Measurements from ENCODE around the gene WDR41. TPM values are rescaled to one million over a fixed set of nuclear protein-coding genes. Genes with fewer than 3 reads are reported as not detected.
A peak's percentile ranks its signal among the peaks of the same experiment; 100 is the strongest.
"Not testable (repeated sequence)": the region's sequence is repeated elsewhere in the genome, so short reads cannot be mapped to it uniquely, and the experiment has no call there.

The WDR41 gene
- total RNA-seq, 1 donor from 2014 or later = 33.0 TPM

DNA sequence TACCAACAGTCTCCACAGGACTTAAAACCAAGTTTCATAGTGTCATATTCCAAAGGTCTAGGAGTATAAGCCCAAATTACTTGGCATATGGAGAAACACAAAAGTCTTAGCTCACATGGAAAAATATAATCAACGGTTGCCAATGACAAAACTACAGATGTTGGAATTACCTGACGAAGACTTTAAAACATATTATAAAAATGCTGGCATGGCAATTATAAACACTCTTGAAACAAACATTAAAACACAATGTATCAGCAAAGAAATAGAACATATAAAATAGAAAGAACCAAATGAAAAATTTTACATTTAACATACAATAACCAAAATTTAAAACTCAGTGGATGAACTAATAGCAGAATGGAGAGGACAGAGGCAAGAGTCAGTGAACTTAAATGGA lies 7.9 kb upstream of the WDR41 start:
- peaks cover 30% of the 10 kb centered on the region for H3K27me3 Mint-ChIP-seq
- H3K27ac Mint-ChIP-seq = no peak overlapping the region
- ChIA-PET POLR2A (no interaction called here), CTCF (no interaction called here)
- TF ChIP-seq CTCF (IDR thresholded peaks at IDR 0.05) = no peak
- ATAC-seq (ENCODE audit: low read depth) (no peak), DNase-seq (no peak)
- no peak overlapping the region for H3K4me3 Mint-ChIP-seq
- peaks cover 19% of the 10 kb centered on the region for H3K9me3 Mint-ChIP-seq
- intact Hi-C loops (cut with micrococcal nuclease) = loop anchor here (10.0 kb wide), 2 partner anchors 275 to 1095 kb away; partner anchors contain the start of gene IQGAP2
- H3K36me3 Mint-ChIP-seq (ENCODE audit: low read depth) = peaks cover 6% of the 10 kb centered on the region
- H3K4me1 Mint-ChIP-seq = peaks cover 4% of the 10 kb centered on the region

GRCh38 chr5:77499441-77499840 lies 7.3 kb upstream of the WDR41 start:
- DNase-seq (no peak), ATAC-seq (ENCODE audit: low read depth) (no peak)
- no peak overlapping the region for H3K4me3 Mint-ChIP-seq
- peaks cover 19% of the 10 kb centered on the region for H3K9me3 Mint-ChIP-seq
- H3K27ac Mint-ChIP-seq = no peak overlapping the region
- no peak for TF ChIP-seq CTCF (IDR thresholded peaks at IDR 0.05)
- H3K4me1 Mint-ChIP-seq = peaks cover 7% of the 10 kb centered on the region
- CTCF ChIA-PET = no interaction called here
- POLR2A ChIA-PET = no interaction called here
- H3K27me3 Mint-ChIP-seq = peaks cover 29% of the 10 kb centered on the region
- intact Hi-C loops (cut with micrococcal nuclease) = loop anchor here (10.0 kb wide), 2 partner anchors 275 to 1095 kb away; partner anchors contain the start of gene IQGAP2
- peaks cover 6% of the 10 kb centered on the region for H3K36me3 Mint-ChIP-seq (ENCODE audit: low read depth)

- Mint-ChIP-seq H3K9me3 (peaks cover 19% of the 10 kb centered on the region), H3K36me3 (ENCODE audit: low read depth) (peaks cover 6% of the 10 kb centered on the region), H3K4me1 (peaks cover 7% of the 10 kb centered on the region), H3K4me3 (no peak overlapping the region), H3K27ac (no peak overlapping the region), H3K27me3 (peaks cover 29% of the 10 kb centered on the region)
- TF ChIP-seq CTCF (IDR thresholded peaks at IDR 0.05) = no peak
- POLR2A ChIA-PET = no interaction called here
- intact Hi-C loops (cut with micrococcal nuclease) = loop anchor here (10.0 kb wide), 2 partner anchors 274 to 1094 kb away; partner anchors contain the start of gene IQGAP2
- DNase-seq (no peak), ATAC-seq (ENCODE audit: low read depth) (no peak)
- CTCF ChIA-PET = no interaction called here
Measured at GRCh38 chr5:77498952-77499351, 6.8 kb upstream of the WDR41 start.

- Mint-ChIP-seq H3K4me1 (peaks cover 22% of the 10 kb centered on the region), H3K4me3 (no peak overlapping the region), H3K36me3 (ENCODE audit: low read depth) (peaks cover 2% of the 10 kb centered on the region), H3K27ac (peak overlapping the region; percentile 26), H3K27me3 (peaks cover 13% of the 10 kb centered on the region), H3K9me3 (no peaks in the 10 kb centered on the region)
- DNase-seq = no peak
- intact Hi-C loops (cut with micrococcal nuclease) = loop anchor here (5.0 to 10.0 kb wide), 7 partner anchors 137 to 1487 kb away; partner anchors contain the start of gene IQGAP2
- TF ChIP-seq CTCF (IDR thresholded peaks at IDR 0.05) = no peak
- no peak for ATAC-seq (ENCODE audit: low read depth)
- CTCF ChIA-PET = no interaction called here
- POLR2A ChIA-PET = no interaction called here
Measured at GRCh38 chr5:77494935-77495334, 2.8 kb upstream of the WDR41 start.

- peak; percentile 28 for TF ChIP-seq CTCF (IDR thresholded peaks at IDR 0.05)
- ATAC-seq (ENCODE audit: low read depth) (peak; percentile 2), DNase-seq (no peak)
- POLR2A ChIA-PET = interaction anchor here (0.5 to 2.1 kb wide), 5 partner anchors 9 to 1493 kb away, joined by 3 to 10 read pairs (median 7); partner anchors contain the start of genes AGGF1, AP3B1 and ARSB
- Mint-ChIP-seq H3K4me3 (peak overlapping the region; percentile 91), H3K9me3 (no peaks in the 10 kb centered on the region), H3K27ac (peak overlapping the region; percentile 93), H3K4me1 (peaks cover 22% of the 10 kb centered on the region), H3K36me3 (ENCODE audit: low read depth) (peaks cover 8% of the 10 kb centered on the region), H3K27me3 (peaks cover 11% of the 10 kb centered on the region)
- intact Hi-C loops (cut with micrococcal nuclease) = loop anchor here (1.0 to 10.0 kb wide), 14 partner anchors 135 to 1490 kb away; partner anchors contain the start of genes AGGF1, IQGAP2, SCAMP1 and TBCA
- CTCF ChIA-PET = interaction anchor here (0.9 to 2.9 kb wide), 9 partner anchors 9 to 625 kb away, joined by 3 to 20 read pairs (median 5); partner anchors contain the start of gene AGGF1
Measured at GRCh38 chr5:77492653-77493000, 511 bp upstream of the WDR41 start.

GRCh38 chr5:77490741-77491344 lies 1.3 kb downstream of the WDR41 start:
- CTCF ChIA-PET = interaction anchor here (1.1 to 2.9 kb wide), 2 partner anchors 24 to 345 kb away, joined by 3 to 20 read pairs; no protein-coding TSS in a partner anchor
- peak; percentile 21 for DNase-seq
- Mint-ChIP-seq H3K27ac (peak overlapping the region; percentile 89), H3K4me3 (peak overlapping the region; percentile 91), H3K36me3 (ENCODE audit: low read depth) (peaks cover 12% of the 10 kb centered on the region), H3K4me1 (peaks cover 22% of the 10 kb centered on the region)
- H3K27me3 Mint-ChIP-seq; ATAC-seq (ENCODE audit: low read depth); H3K9me3 Mint-ChIP-seq: not testable (repeated sequence)
- intact Hi-C loops (cut with micrococcal nuclease) = loop anchor here (5.0 to 10.0 kb wide), 7 partner anchors 134 to 1491 kb away; partner anchors contain the start of gene IQGAP2
- POLR2A ChIA-PET = interaction anchor here (2.1 kb wide), 2 partner anchors 461 to 804 kb away, joined by 9 to 10 read pairs; partner anchors contain the start of genes AGGF1 and AP3B1

All from activated B cell treated with CpG ODN at 0.5 μM for 24 hours (primary cell).